GM23248 (cell line): ENCODE measurements around the gene SHMT2. TPM values are rescaled to one million over a fixed set of nuclear protein-coding genes. Genes with fewer than 3 reads are reported as not detected.

ENCODE experiments used
- DNase-seq: peaks from one replicate; pipeline ENCODE4 v3.0.0-alpha.2; 2015
- H2AFZ ChIP-seq: fragments of 200-600 bp; sonication (generic); 2 replicates; pipeline ENCODE4 v1.6.1; 2016; ENCODE audit warnings: antibody characterized with exemption
- H3F3A ChIP-seq: fragments of 200-600 bp; sonication (generic); 2 replicates; pipeline ENCODE4 v1.6.1; 2016; ENCODE audit warnings: mild to moderate bottlenecking, antibody characterized with exemption, mixed run types; ENCODE audit not compliant: insufficient read depth
- H3K27ac ChIP-seq: fragments of 200-600 bp; sonication (generic); 2 replicates; pipeline ENCODE4 v1.5.1; 2016; ENCODE audit warnings: mild to moderate bottlenecking
- H3K27me3 ChIP-seq: fragments of 200-600 bp; sonication (generic); replicated peaks from 2 replicates; pipeline ENCODE4 v1.6.1; 2016; ENCODE audit warnings: mild to moderate bottlenecking; ENCODE audit not compliant: insufficient read depth
- H3K36me3 ChIP-seq: fragments of 200-600 bp; sonication (generic); 2 replicates; pipeline ENCODE4 v1.6.1; 2016; ENCODE audit warnings: low read depth, mild to moderate bottlenecking
- H3K4me1 ChIP-seq: fragments of 200-600 bp; sonication (generic); 2 replicates; pipeline ENCODE4 v1.6.1; 2016; ENCODE audit warnings: mild to moderate bottlenecking; ENCODE audit not compliant: insufficient read depth
- H3K4me2 ChIP-seq: fragments of 200-600 bp; sonication (generic); one replicate; pipeline ENCODE4 v1.6.1; 2016; ENCODE audit warnings: mild to moderate bottlenecking; ENCODE audit not compliant: unreplicated experiment
- H3K4me3 ChIP-seq: fragments of 200-600 bp; sonication (generic); 2 replicates; pipeline ENCODE4 v1.5.1; 2016; ENCODE audit warnings: mild to moderate bottlenecking
- H3K79me2 ChIP-seq: fragments of 200-600 bp; sonication (generic); 2 replicates; pipeline ENCODE4 v1.6.1; 2016; ENCODE audit warnings: mild to moderate bottlenecking; ENCODE audit not compliant: insufficient read depth
- H3K9ac ChIP-seq: fragments of 200-600 bp; sonication (generic); 2 replicates; pipeline ENCODE4 v1.6.1; 2016; ENCODE audit warnings: mild to moderate bottlenecking
- H3K9me2 ChIP-seq: fragments of 200-600 bp; sonication (generic); 2 replicates; pipeline ENCODE4 v1.6.1; 2016; ENCODE audit warnings: mixed run types, mild to moderate bottlenecking, moderate library complexity; ENCODE audit not compliant: insufficient read depth
- H3K9me3 ChIP-seq: fragments of 200-600 bp; sonication (generic); one replicate; pipeline ENCODE4 v1.6.1; 2017; ENCODE audit warnings: low read depth
- H4K20me1 ChIP-seq: fragments of 200-600 bp; sonication (generic); 2 replicates; pipeline ENCODE4 v1.6.0; 2016; ENCODE audit not compliant: insufficient read depth
- EZH2 ChIP-seq: fragments of 200-600 bp; sonication (generic); IDR thresholded peaks from 2 replicates; pipeline ENCODE4 v1.6.1; 2018; ENCODE audit warnings: antibody characterized with exemption, mild to moderate bottlenecking; ENCODE audit not compliant: insufficient read depth, poor library complexity, severe bottlenecking
- EZH2phosphoT487 ChIP-seq: fragments of 200-600 bp; sonication (generic); IDR thresholded peaks from 2 replicates; pipeline ENCODE4 v1.6.1; 2018; ENCODE audit warnings: antibody characterized with exemption, moderate library complexity, mild to moderate bottlenecking, low read depth; ENCODE audit not compliant: insufficient read depth
- WGBS, 2 experiments: methylation state at CpG; one replicate each; pipeline ENCODE4 v1.1.6; 2015 to 2017; ENCODE audit warnings: low lambda C conversion rate in 2 of 2, low coverage in 1 of 2; ENCODE audit errors: missing lambda C conversion rate in 2 of 2; 5-methylcytosine and 5-hydroxymethylcytosine counted together
- in situ Hi-C: fragments of 300-500 bp; cut with MboI; formaldehyde crosslinking; loops from 2 replicates; pipeline ENCODE4 v1.15.0; 2020
- polyA plus RNA-seq: library from polyadenylated mRNA; unstranded; fragments of >200 nt; fragmentation: Nextera tagmentation; extraction: Ambion mirVana; gene quantifications from 2 replicates; pipeline ENCODE4 v1.2.1, GENCODE V29; 2016
- total RNA-seq: library from RNA; depleted of rRNA; stranded (reverse); fragments of >200 nt; shearing (Covaris generic); gene quantifications from 2 replicates; pipeline ENCODE4 v1.2.3, GENCODE V29; 2014

Gene SHMT2
- total and polyA plus RNA-seq, 2 experiments from 2014 or later, result 184 to 341 TPM

DNA sequence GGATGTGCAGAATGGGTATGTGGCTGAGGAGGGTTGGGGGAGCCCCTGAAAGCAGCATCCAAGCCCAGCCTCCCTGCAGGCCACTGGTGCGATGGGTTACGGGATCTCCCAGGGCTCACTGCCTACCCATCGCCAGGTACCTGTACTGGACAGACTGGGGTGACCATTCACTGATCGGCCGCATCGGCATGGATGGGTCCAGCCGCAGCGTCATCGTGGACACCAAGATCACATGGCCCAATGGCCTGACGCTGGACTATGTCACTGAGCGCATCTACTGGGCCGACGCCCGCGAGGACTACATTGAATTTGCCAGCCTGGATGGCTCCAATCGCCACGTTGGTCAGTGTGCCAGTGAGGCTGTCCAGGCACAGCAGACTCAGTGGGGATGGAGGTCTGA is 31.2 kb upstream of the SHMT2 start:
- Histone ChIP-seq H3K36me3 (peaks cover 66% of the 10 kb centered on the region; the same call in 1 of the 2 replicates), H3K79me2 (peaks cover 36% of the 10 kb centered on the region), H3K4me3 (no peak overlapping the region), H3K9me3 (no peaks in the 10 kb centered on the region), H3K4me1 (no peaks in the 10 kb centered on the region), H3F3A (no peaks in the 10 kb centered on the region; the same call in 1 of the 2 replicates), H4K20me1 (no peaks in the 10 kb centered on the region), H3K4me2 (no peak overlapping the region), H3K9ac (no peak overlapping the region), H3K27me3 (no peaks in the 10 kb centered on the region), H3K27ac (no peak overlapping the region), H3K9me2 (no peaks in the 10 kb centered on the region), H2AFZ (no peak overlapping the region)
- DNase-seq, result no peak
- TF ChIP-seq EZH2, result no peak
- no peak for TF ChIP-seq EZH2phosphoT487
- in situ Hi-C loops, result no loop called here
- WGBS, 2 experiments, result 90 to 91% methylated on average over 17 of the region's 17 CpGs

- Histone ChIP-seq H3K4me2 (no peak overlapping the region), H3K9ac (no peak overlapping the region), H3F3A (no peaks in the 10 kb centered on the region; the same call in 1 of the 2 replicates), H3K4me3 (no peak overlapping the region), H3K9me3 (no peaks in the 10 kb centered on the region), H3K9me2 (no peaks in the 10 kb centered on the region), H2AFZ (no peak overlapping the region), H3K79me2 (peaks cover 40% of the 10 kb centered on the region), H3K4me1 (no peaks in the 10 kb centered on the region), H3K27me3 (no peaks in the 10 kb centered on the region), H3K27ac (no peak overlapping the region), H3K36me3 (peaks cover 69% of the 10 kb centered on the region; the same call in 1 of the 2 replicates), H4K20me1 (no peaks in the 10 kb centered on the region)
- no peak for DNase-seq
- in situ Hi-C loops, result no loop called here
- no peak for TF ChIP-seq EZH2phosphoT487
- WGBS, 2 experiments, result 82 to 84% methylated on average over 14 to 15 of the region's 15 CpGs
Observed at GRCh38 chr12:57199191-57199590, 30.3 kb upstream of the SHMT2 start.

GRCh38 chr12:57200497-57200896 is 29.0 kb upstream of the SHMT2 start:
- no peaks in the 10 kb centered on the region for H3K9me2 ChIP-seq
- no peak overlapping the region for H2AFZ ChIP-seq
- no peak overlapping the region for H3K4me3 ChIP-seq
- H3K4me1 ChIP-seq, result no peaks in the 10 kb centered on the region
- no peak overlapping the region for H3K4me2 ChIP-seq
- H3K9me3 ChIP-seq, result no peaks in the 10 kb centered on the region
- peaks cover 58% of the 10 kb centered on the region; the same call in 1 of the 2 replicates for H3K36me3 ChIP-seq
- TF ChIP-seq EZH2 (no peak), EZH2phosphoT487 (no peak)
- no peaks in the 10 kb centered on the region; the same call in 1 of the 2 replicates for H3F3A ChIP-seq
- no peaks in the 10 kb centered on the region for H4K20me1 ChIP-seq
- WGBS, 2 experiments, result 82 to 87% methylated on average over 13 to 14 of the region's 15 CpGs
- in situ Hi-C loops, result no loop called here
- H3K79me2 ChIP-seq, result peaks cover 28% of the 10 kb centered on the region
- H3K9ac ChIP-seq, result no peak overlapping the region
- H3K27ac ChIP-seq, result no peak overlapping the region
- H3K27me3 ChIP-seq, result no peaks in the 10 kb centered on the region
- no peak for DNase-seq

DNA sequence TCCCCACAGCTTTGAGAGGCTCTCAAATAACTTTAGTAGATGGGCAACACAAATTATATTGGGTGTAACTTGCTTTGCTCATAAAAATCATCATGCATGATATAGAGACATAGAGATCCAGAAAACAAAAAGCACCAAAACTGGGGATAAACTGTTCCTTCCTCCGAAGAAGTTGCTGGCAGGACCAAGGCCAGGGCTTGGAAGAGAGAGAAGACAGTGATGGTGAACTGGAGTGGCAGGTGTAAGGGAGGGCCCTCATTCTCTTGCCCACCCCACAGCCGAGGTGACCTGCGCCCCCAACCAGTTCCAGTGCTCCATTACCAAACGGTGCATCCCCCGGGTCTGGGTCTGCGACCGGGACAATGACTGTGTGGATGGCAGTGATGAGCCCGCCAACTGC is 28.3 kb upstream of the SHMT2 start:
- Histone ChIP-seq H3K9me2 (no peaks in the 10 kb centered on the region), H3K27me3 (no peaks in the 10 kb centered on the region), H3K9ac (no peak overlapping the region), H3K9me3 (no peaks in the 10 kb centered on the region), H3K4me3 (no peak overlapping the region), H4K20me1 (no peaks in the 10 kb centered on the region), H3K36me3 (peaks cover 57% of the 10 kb centered on the region; the same call in 1 of the 2 replicates), H3K27ac (no peak overlapping the region), H3K4me1 (no peaks in the 10 kb centered on the region), H2AFZ (no peak overlapping the region), H3K4me2 (no peak overlapping the region), H3K79me2 (peaks cover 21% of the 10 kb centered on the region), H3F3A (peaks cover 5% of the 10 kb centered on the region; the same call in 1 of the 2 replicates)
- TF ChIP-seq EZH2 (no peak), EZH2phosphoT487 (no peak)
- no peak for DNase-seq
- 77 to 80% methylated on average over 8 of the region's 8 CpGs for WGBS, 2 experiments
- in situ Hi-C loops, result no loop called here

DNA sequence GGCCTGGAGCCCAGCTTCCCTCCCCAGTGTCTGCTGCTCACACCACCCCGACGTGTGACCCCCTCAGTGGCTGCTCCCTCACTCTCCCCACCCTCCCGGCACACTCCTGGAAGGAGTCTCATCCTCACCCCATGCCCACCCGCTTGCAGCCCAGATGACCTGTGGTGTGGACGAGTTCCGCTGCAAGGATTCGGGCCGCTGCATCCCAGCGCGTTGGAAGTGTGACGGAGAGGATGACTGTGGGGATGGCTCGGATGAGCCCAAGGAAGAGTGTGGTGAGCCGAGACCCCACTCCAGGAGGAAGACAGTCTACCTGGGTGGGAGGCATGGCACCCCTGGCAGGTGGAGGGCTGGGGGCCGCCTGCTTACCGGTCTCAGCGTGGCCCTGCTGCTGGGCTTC is 27.9 kb upstream of the SHMT2 start:
- Histone ChIP-seq H3K9me2 (no peaks in the 10 kb centered on the region), H2AFZ (no peak overlapping the region), H3K36me3 (peaks cover 57% of the 10 kb centered on the region), H3K4me1 (no peaks in the 10 kb centered on the region), H3K9me3 (no peaks in the 10 kb centered on the region), H3K9ac (no peak overlapping the region), H3K4me2 (no peak overlapping the region), H3K27ac (no peak overlapping the region), H3K79me2 (peaks cover 19% of the 10 kb centered on the region; the same call in 1 of the 2 replicates), H3K4me3 (no peak overlapping the region), H4K20me1 (no peaks in the 10 kb centered on the region), H3K27me3 (no peaks in the 10 kb centered on the region), H3F3A (peaks cover 9% of the 10 kb centered on the region)
- in situ Hi-C loops, result no loop called here
- TF ChIP-seq EZH2phosphoT487 (no peak), EZH2 (no peak)
- DNase-seq, result no peak
- WGBS, 2 experiments, result 90 to 97% methylated on average over 14 to 16 of the region's 16 CpGs
